ENCODE measurements around the gene ASPDH. TPM values are rescaled to one million over a fixed set of nuclear protein-coding genes. Genes with fewer than 3 reads are reported as not detected.

ASPDH gene
- total RNA-seq, 1 experiment from 2014 or later = not detected

DNA sequence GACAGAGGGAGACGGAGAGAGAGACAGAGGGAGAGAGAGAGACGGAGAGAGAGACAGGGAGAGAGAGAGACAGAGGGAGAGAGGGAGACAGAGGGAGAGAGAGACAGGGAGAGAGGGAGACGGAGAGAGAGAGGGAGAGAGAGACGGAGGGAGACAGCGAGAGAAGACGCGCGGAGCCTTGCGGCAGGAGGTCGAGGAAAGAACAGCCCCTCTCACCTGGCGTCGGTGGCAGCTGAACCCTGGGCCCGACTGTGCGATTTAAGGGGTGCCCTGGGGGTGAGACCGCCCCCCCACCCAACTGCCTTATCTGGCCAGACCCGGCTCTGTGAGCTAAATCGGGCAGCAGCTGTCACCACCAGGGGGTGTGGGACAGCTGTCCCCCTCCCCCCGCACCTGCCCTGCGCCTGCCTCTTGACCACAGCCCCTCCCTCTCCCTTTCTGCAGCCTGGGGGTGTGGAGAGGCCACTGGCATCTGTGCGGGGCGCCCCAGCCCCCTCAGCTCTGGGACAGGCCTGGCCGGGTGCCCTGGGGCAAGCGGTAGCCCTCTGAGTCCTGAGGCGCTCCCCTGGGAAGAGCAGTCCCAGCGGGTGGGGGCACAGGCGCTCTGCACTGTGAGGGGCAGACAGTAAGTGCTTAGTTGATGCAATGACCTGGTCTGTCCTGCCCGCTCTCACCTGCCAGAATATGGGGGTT lies 13.5 kb downstream of the ASPDH start:
- H3K4ac ChIP-seq (ENCODE audit: low read depth, low read length) = no peak overlapping the region
- no peak overlapping the region for H2BK5ac ChIP-seq (ENCODE audit: insufficient read length, low read length)
- H3K4me1 ChIP-seq (ENCODE audit: insufficient read depth, low read length) = no peaks in the 10 kb centered on the region
- H2BK12ac ChIP-seq (ENCODE audit: insufficient read length, low read depth, low read length) = no peak overlapping the region
- H2BK20ac ChIP-seq (ENCODE audit: low read depth, low read length, poor library complexity, severe bottlenecking) = no peak overlapping the region
- no peak overlapping the region for H3K27ac ChIP-seq (ENCODE audit: insufficient read length, low read depth, low read length)
- no peaks in the 10 kb centered on the region for H3K79me1 ChIP-seq (ENCODE audit: insufficient read depth, low read depth, low read length, poor library complexity, severe bottlenecking)
- peak overlapping the region; percentile 23; the same call in 1 of the 2 replicates for H3K14ac ChIP-seq (ENCODE audit: insufficient read depth, low read length)
- H3K23me2 ChIP-seq (ENCODE audit: insufficient read length, low read depth, low read length, poor library complexity, severe bottlenecking) = peaks cover 3% of the 10 kb centered on the region
- no peak overlapping the region for H4K5ac ChIP-seq (ENCODE audit: insufficient read length, low read depth, low read length)
- H2AK5ac ChIP-seq (ENCODE audit: insufficient read length, low read length) = no peak overlapping the region
- H4K91ac ChIP-seq (ENCODE audit: insufficient read length, low read depth, low read length) = no peak overlapping the region
- no peaks in the 10 kb centered on the region for H3K79me2 ChIP-seq (ENCODE audit: insufficient read depth, low read length)
- H2BK120ac ChIP-seq (ENCODE audit: low read depth, low read length, poor library complexity, severe bottlenecking) = no peak overlapping the region
- no peak overlapping the region for H2AFZ ChIP-seq (ENCODE audit: low read length)
- peaks cover 2 to 11% of the 10 kb centered on the region in 2 experiments; a peak in 3 of 4 replicates for H3K4me1 Mint-ChIP-seq
- no peak overlapping the region for H3K18ac ChIP-seq (ENCODE audit: insufficient read length, low read depth, low read length)
- H3K4me2 ChIP-seq (ENCODE audit: insufficient read depth, insufficient read length, low read length) = peak overlapping the region; percentile 50
- no peak overlapping the region for H3K9ac ChIP-seq (ENCODE audit: extremely low read depth, insufficient read length, low read length)
- no peak overlapping the region for H3K56ac ChIP-seq (ENCODE audit: insufficient read length, low read depth, low read length)
- no peak overlapping the region for H3K27ac Mint-ChIP-seq
- no peak overlapping the region for H3T11ph ChIP-seq (ENCODE audit: low read length)
- DNase-seq = peak; percentile 63
- no peaks in the 10 kb centered on the region for H4K20me1 ChIP-seq (ENCODE audit: control insufficient read depth, insufficient read depth, insufficient read length)
- peaks cover 22% of the 10 kb centered on the region; the same call in 1 of the 2 replicates for H3K27me3 ChIP-seq (ENCODE audit: insufficient read depth, low read length)
- no peaks in the 10 kb centered on the region for H3K9me3 ChIP-seq (ENCODE audit: control insufficient read depth, low read depth, low read length)
- H3K9me3 Mint-ChIP-seq = no peaks in the 10 kb centered on the region
- WGBS (ENCODE audit: extremely low coverage, insufficient read length, low lambda C conversion rate) = no CpG with 5 or more reads among the region's 27 CpGs
- peaks cover 27% of the 10 kb centered on the region for H3K27me3 Mint-ChIP-seq (ENCODE audit: low read depth)
- H3K4me3 Mint-ChIP-seq = no peak overlapping the region
- H3K23ac ChIP-seq (ENCODE audit: insufficient read length, low read depth, low read length) = no peak overlapping the region
- no peak overlapping the region for H4K8ac ChIP-seq (replicated peaks; ENCODE audit: insufficient read length, low read depth, low read length)
- peak; percentile 50; the same call in 2 of the 3 replicates for TF ChIP-seq CTCF (conservative IDR thresholded peaks at IDR 0.05)
- no peaks in the 10 kb centered on the region; a peak in 2 of 7 replicates for H3K36me3 Mint-ChIP-seq (ENCODE audit: insufficient read depth in 1 of 3, low read depth in 3 of 3)
- H2BK15ac ChIP-seq (ENCODE audit: low read depth, low read length) = no peak overlapping the region
